Smooth muscle cell (in vitro differentiated cells): Measurements from ENCODE around the gene DYRK2. TPM values are rescaled to one million over a fixed set of nuclear protein-coding genes. Genes with fewer than 3 reads are reported as not detected.

Experiments
- DNase-seq: peaks from one replicate; lab custom pipeline; 2025; ENCODE audit not compliant: unreplicated experiment; lab: John Stamatoyannopoulos, UW
- H2AFZ ChIP-seq: fragments of 200-600 bp; sonication (generic); 2 replicates; pipeline ENCODE4 v1.6.0; 2016; ENCODE audit warnings: antibody characterized with exemption, low read depth, mild to moderate bottlenecking
- H3F3A ChIP-seq: fragments of 200-600 bp; sonication (generic); 2 replicates; pipeline ENCODE4 v1.6.0; 2017; ENCODE audit warnings: antibody characterized with exemption, low read depth
- H3K27ac ChIP-seq: fragments of 200-600 bp; sonication (generic); 2 replicates; pipeline ENCODE4 v1.5.1; 2016; ENCODE audit warnings: low read depth, mild to moderate bottlenecking
- H3K27me3 ChIP-seq: fragments of 200-600 bp; sonication (generic); 2 replicates; pipeline ENCODE4 v1.6.1; 2016; ENCODE audit warnings: low read depth, mild to moderate bottlenecking
- H3K36me3 ChIP-seq: fragments of 200-600 bp; sonication (generic); 2 replicates; pipeline ENCODE4 v1.5.1; 2016; ENCODE audit warnings: low read depth
- H3K4me1 ChIP-seq: fragments of 200-600 bp; sonication (generic); 2 replicates; pipeline ENCODE4 v1.5.1; 2016; ENCODE audit warnings: low read depth
- H3K4me2 ChIP-seq: fragments of 200-600 bp; sonication (generic); 2 replicates; pipeline ENCODE4 v1.6.0; 2016; ENCODE audit warnings: mild to moderate bottlenecking
- H3K4me3 ChIP-seq: fragments of 200-600 bp; sonication (generic); 2 replicates; pipeline ENCODE4 v1.5.1; 2016; ENCODE audit warnings: mild to moderate bottlenecking
- H3K79me2 ChIP-seq: fragments of 200-600 bp; sonication (generic); 2 replicates; pipeline ENCODE4 v1.6.0; 2016; ENCODE audit warnings: low read depth, mild to moderate bottlenecking
- H3K9ac ChIP-seq: fragments of 200-600 bp; sonication (generic); 2 replicates; pipeline ENCODE4 v1.6.0; 2016; ENCODE audit warnings: low read depth
- H3K9me3 ChIP-seq: fragments of 200-600 bp; sonication (generic); replicated peaks from 2 replicates; pipeline ENCODE4 v1.5.1; 2016; ENCODE audit warnings: low read depth
- H4K20me1 ChIP-seq: fragments of 200-600 bp; sonication (generic); 2 replicates; pipeline ENCODE4 v1.6.0; 2016; ENCODE audit warnings: low read depth
- WGBS: methylation state at CpG from one replicate; pipeline ENCODE4 v1.1.7; 2016; ENCODE audit warnings: low lambda C conversion rate; 5-methylcytosine and 5-hydroxymethylcytosine counted together
- polyA plus RNA-seq: library from polyadenylated mRNA; unstranded; fragments of >200 nt; fragmentation: Nextera tagmentation; extraction: Ambion mirVana; gene quantifications from 2 replicates; pipeline ENCODE4 v1.2.1, GENCODE V29; 2016
- total RNA-seq: library from RNA; depleted of rRNA; stranded (reverse); fragments of >200 nt; gene quantifications from 2 replicates; pipeline ENCODE4 v1.2.3, GENCODE V29; 2014
- TF ChIP-seq, protein P1 (sequence below): fragments of 200-600 bp; sonication (generic); IDR thresholded peaks from 2 replicates; pipeline ENCODE4 v1.5.1; 2017; ENCODE audit warnings: borderline replicate concordance, mild to moderate bottlenecking, antibody characterized with exemption; ENCODE audit not compliant: insufficient read depth, poor library complexity, severe bottlenecking

Gene DYRK2
- total and polyA plus RNA-seq, 2 experiments from 2014 or later = 44.0 to 64.1 TPM

DNA sequence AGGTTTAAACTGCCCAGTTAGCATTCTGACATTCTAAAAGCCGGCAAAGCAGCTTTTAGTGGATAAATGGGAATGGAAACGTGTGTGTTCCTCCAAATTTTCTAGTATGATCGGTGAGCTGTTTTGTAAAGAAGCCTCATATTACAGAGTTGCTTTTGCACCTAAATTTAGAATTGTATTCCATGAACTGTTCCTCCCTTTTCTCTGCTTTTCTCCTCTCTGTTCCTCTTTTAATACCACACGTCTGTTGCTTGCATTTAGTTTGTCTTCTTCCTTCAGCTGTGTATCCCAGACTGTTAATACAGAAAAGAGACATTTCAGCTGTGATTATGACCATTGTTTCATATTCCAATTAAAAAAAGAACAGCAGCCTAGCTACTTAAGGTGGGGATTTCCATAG is 10.7 kb downstream of the DYRK2 start:
- H3K4me1 ChIP-seq = peaks cover 36% of the 10 kb centered on the region
- TF ChIP-seq, protein P1, sequence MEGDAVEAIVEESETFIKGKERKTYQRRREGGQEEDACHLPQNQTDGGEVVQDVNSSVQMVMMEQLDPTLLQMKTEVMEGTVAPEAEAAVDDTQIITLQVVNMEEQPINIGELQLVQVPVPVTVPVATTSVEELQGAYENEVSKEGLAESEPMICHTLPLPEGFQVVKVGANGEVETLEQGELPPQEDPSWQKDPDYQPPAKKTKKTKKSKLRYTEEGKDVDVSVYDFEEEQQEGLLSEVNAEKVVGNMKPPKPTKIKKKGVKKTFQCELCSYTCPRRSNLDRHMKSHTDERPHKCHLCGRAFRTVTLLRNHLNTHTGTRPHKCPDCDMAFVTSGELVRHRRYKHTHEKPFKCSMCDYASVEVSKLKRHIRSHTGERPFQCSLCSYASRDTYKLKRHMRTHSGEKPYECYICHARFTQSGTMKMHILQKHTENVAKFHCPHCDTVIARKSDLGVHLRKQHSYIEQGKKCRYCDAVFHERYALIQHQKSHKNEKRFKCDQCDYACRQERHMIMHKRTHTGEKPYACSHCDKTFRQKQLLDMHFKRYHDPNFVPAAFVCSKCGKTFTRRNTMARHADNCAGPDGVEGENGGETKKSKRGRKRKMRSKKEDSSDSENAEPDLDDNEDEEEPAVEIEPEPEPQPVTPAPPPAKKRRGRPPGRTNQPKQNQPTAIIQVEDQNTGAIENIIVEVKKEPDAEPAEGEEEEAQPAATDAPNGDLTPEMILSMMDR = no peak
- H3K9me3 ChIP-seq = no peaks in the 10 kb centered on the region
- peak overlapping the region; percentile 88 for H3K27ac ChIP-seq
- H3K36me3 ChIP-seq = peaks cover 6% of the 10 kb centered on the region
- no peak overlapping the region for H2AFZ ChIP-seq
- no peak overlapping the region for H3K4me3 ChIP-seq
- peak overlapping the region; percentile 29 for H3K9ac ChIP-seq
- H3F3A ChIP-seq = peaks cover 59% of the 10 kb centered on the region
- peak overlapping the region; percentile 75 for H3K4me2 ChIP-seq
- no peaks in the 10 kb centered on the region for H3K27me3 ChIP-seq
- peaks cover 91% of the 10 kb centered on the region for H4K20me1 ChIP-seq
- H3K79me2 ChIP-seq = peaks cover 95% of the 10 kb centered on the region
- WGBS = 57% methylated on average over 4 of the region's 4 CpGs
- DNase-seq = no peak

DNA sequence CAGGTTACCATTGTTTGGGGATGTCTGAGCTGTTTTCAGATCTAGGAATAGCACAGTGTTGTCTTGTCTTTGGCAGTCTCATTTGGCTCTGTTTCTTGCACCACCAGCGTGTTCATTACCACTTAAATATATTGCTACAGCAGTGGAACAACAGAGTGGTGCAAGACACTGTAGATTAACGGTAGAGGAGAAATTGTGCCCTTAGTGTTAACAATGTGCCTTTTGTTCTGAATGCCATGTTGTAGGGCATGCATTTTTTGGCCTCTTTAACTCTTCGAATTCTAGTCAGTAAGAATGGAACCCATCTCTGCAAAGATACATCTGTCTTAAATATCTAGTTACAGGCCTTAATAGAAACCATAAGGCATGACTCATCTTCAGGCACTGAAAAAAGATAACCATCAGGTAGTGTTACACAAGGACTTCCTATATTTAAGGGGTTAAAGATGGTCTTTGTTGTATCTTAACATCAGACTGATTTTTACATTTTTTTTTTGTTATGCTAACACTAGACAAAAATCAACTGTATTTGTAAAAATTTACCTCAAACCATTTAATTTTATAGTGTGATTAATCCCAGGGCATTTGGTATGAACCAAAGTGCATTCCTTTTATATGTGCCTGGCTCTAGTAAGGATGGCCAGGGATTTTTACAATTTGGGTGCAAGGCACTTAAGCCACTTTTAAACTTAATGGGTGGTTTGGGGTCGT is 12.9 kb downstream of the DYRK2 start:
- Histone ChIP-seq H3K4me2 (peak overlapping the region; percentile 75), H3K27ac (peak overlapping the region; percentile 88), H3K9me3 (no peaks in the 10 kb centered on the region), H3K36me3 (peaks cover 6% of the 10 kb centered on the region), H2AFZ (no peak overlapping the region), H3K4me1 (peaks cover 34% of the 10 kb centered on the region), H3K27me3 (no peaks in the 10 kb centered on the region), H3K4me3 (no peak overlapping the region), H3F3A (peaks cover 54% of the 10 kb centered on the region), H4K20me1 (peaks cover 70% of the 10 kb centered on the region), H3K79me2 (peaks cover 85% of the 10 kb centered on the region), H3K9ac (peak overlapping the region; percentile 41)
- WGBS = 19% methylated on average over 4 of the region's 4 CpGs
- TF ChIP-seq, protein P1 = no peak
- no peak for DNase-seq

- no peaks in the 10 kb centered on the region for H3K27me3 ChIP-seq
- no peaks in the 10 kb centered on the region for H3K36me3 ChIP-seq
- H3K4me2 ChIP-seq = peak overlapping the region; percentile 75
- no peaks in the 10 kb centered on the region for H3K9me3 ChIP-seq
- peaks cover 58% of the 10 kb centered on the region for H3F3A ChIP-seq
- no peak overlapping the region for H3K4me3 ChIP-seq
- TF ChIP-seq, protein P1 = peak; percentile 17
- DNase-seq = no peak
- H3K9ac ChIP-seq = peak overlapping the region; percentile 54
- peaks cover 42% of the 10 kb centered on the region for H3K4me1 ChIP-seq
- no peak overlapping the region for H2AFZ ChIP-seq
- peak overlapping the region; percentile 88 for H3K27ac ChIP-seq
- peaks cover 69% of the 10 kb centered on the region for H3K79me2 ChIP-seq
- peaks cover 54% of the 10 kb centered on the region for H4K20me1 ChIP-seq
- 18% methylated on average over 3 of the region's 3 CpGs for WGBS
Measured at GRCh38 chr12:67662910-67663538, 14.5 kb downstream of the DYRK2 start.
